CD4-positive, alpha-beta T cell treated with Interferon gamma for 1 hour (primary cell): ENCODE results near the gene STOM.

Source experiments
- DNase-seq: peaks from one replicate; pipeline ENCODE4 v3.0.0-alpha.2; 2020

Gene STOM

GRCh38 chr9:121344184-121344583, 25.9 kb downstream of the STOM start:
- DNase-seq, result no peak

- no peak for DNase-seq
Measured at GRCh38 chr9:121340676-121341392, 29.2 kb downstream of the STOM start.

DNA sequence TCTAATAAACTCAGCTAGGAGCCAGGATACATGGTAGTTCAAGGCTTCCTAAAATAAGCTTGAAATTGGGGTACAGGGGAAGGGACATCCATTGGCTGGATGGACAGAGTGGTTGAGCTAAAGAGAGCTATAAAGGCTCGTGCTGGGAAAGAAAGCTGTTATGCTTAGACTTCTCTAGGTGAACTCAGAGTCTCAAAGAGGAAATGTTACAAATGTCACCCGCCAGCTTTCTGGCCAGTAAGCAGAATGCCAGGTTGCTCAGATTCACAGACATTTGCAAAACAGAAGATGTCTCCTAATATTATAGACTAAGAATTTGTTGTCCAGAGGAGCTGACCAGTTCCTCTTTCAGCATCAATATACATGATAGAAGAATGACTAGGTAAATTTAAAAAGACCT, 30.6 kb downstream of the STOM start:
- no peak for DNase-seq

GRCh38 chr9:121336665-121337064, 33.4 kb downstream of the STOM start:
- DNase-seq, result no peak

DNA sequence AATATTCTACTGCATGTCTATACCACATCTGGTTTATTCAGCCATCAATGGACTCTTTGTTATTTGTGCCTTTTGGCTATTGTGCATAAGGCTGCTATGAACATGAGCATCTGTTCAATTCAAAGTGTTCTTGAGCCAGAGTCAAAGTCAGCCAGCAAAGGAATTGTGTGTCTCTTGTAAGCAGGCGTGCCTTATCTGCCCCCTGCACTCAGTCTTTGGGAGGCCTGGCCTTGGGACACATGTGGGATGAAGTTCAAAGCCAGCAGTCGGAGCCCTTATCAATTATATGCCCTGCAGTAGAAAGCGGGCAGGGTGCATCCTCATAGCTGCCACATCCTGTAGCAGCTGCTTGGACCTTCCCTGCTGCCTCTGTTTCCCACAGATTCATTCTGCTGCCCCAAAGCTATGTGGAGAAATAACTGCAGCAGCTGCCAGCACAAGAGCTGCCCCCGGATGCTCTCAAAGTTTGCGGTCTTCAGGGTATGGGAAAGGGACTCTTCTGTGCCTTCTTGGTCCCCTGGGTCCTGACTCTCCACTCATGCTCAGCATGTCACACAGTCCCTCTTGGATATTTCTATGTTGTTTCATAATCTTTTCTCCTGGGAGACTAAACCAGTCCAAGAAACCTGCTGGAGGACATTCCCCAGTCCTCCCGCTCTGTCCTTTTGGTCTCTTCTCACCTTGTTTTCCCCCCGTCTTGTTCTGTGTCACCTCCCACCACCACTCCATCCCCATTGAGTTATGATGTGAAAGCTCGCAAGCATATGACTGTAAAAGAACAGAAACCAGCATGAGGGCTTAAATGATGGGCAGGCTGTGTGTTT, 35.9 kb downstream of the STOM start:
- DNase-seq, result no peak

DNA sequence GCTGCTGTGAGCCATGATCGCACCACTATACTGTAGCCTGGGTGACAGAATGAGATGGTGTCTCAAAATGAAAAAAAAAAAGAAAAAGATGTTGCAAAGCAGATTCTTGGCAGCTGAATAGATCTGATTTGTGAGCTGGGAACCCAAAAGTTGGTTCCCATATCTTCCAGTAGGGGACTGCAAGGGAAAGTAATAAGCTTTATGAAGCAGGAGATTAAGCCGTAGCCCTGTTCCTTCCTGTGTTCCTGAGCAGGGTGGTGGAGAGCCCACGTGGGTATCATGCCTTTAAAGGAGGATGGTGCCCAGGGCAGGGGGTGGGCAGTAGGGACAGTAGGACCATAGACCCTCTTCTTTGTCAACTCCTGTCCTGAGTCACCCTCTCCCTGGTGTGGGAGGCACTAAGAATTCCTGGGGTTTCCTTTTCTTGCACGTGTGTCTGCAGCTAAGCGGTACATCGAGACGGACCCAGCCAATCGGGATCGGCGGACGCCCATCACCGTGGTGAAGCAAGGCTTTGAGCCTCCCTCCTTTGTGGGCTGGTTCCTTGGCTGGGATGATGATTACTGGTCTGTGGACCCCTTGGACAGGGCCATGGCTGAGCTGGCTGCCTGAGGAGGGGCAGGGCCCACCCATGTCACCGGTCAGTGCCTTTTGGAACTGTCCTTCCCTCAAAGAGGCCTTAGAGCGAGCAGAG, 37.9 kb downstream of the STOM start:
- DNase-seq, result no peak

DNA sequence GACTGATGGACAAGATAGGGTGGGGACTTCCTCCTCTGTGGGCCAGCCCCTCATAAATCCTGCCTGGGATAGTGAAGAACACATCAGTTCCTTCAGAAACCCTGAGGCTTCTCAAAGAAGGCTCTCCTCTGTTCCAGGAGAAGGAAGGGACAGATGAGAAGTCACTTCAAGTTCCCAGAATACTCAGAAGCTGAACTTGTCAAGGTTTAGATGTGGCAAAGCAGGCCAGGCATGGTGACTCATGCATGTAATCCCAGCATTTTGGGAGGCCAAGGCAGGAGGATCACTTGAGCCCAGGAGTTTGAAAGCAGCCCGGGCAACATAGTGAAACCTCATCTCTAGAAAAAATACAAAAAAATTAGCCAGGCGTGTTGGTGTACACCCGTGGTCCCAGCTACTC, 38.5 kb downstream of the STOM start:
- DNase-seq, result no peak

DNA sequence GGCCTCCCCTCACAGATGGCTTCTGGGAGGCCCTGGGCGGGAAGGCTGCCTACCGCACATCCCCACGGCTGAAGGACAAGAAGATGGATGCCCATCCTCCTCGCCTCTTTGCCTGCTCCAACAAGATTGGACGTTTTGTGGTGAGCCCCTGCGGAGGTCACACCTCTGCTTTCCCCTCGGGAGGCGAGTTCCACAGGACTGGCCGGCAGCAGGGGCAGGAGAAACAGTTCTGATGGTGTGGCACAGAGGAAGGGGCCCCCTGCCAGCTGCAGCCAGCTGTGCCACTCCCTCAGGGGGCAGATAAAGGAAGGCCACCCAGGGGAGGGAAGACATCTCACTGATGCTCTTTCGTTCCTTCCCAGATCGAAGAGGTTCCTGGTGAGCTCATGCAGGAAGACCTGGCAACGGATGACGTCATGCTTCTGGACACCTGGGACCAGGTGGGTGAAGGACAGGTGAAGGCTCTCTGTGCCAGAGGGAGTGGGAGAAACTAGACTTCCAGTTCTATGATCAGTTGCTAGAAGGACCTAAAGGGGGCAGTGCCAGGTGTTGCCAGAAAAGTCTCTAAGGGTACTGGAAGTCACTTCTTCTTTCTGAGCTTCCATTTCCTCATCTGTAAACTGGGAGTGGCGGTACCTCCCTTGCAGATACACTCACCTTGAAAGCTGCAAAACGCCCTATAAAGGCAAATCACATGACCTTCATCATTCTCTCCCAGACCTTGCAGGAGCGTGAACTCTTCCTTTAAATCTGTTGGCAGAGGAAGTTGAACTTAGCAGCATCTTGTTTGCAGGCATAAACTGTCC, 41.0 kb downstream of the STOM start:
- no peak for DNase-seq

DNA sequence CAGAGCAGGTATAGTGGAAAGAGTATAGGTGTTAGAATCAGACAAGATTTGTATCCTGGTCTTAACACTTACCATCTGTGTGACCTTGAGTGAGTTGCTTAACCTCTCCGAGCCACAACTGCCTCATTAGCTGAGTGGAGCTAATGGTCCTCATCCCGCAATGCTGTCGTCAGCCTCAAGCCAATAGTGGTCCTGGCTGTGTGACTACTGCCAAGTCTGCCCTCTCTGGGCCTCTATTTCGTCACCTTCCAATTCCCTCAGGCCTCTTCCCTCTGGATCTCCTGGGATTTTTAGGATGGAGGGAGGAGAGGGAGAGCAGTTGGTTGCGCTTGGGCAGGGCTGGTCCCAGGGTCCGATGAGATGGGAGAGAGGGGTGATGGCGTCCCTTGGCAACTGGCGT, 41.6 kb downstream of the STOM start:
- no peak for DNase-seq

DNA sequence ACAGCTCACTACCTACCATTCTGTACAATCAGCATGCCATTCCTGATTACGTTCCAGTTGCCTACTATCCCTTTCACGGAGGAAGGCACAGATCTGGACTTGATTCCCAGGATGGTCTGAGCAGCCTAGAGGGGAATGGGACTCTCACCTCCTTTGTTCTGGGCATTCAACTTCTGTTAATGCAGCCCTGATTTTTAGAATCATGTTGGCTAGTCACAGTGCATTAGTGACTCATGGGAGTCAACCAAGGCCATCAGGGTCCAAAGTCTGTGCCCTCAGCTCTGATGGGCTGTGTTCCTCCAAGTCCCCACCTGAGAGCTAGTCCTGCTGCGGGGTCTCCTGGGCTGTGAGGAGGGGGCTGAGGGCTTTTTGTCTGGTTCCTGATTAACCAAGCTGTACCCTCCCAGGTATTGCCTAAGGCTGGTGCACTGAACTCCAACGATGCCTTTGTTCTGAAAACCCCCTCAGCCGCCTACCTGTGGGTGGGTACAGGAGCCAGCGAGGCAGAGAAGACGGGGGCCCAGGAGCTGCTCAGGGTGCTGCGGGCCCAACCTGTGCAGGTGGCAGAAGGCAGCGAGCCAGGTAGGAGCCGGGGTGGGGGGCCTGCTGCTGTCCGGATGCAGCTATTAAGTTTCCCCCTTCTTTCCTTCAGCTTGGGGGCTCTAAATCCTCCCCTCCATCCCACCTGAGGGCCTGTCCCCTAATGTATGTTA, 43.0 kb downstream of the STOM start:
- no peak for DNase-seq

DNA sequence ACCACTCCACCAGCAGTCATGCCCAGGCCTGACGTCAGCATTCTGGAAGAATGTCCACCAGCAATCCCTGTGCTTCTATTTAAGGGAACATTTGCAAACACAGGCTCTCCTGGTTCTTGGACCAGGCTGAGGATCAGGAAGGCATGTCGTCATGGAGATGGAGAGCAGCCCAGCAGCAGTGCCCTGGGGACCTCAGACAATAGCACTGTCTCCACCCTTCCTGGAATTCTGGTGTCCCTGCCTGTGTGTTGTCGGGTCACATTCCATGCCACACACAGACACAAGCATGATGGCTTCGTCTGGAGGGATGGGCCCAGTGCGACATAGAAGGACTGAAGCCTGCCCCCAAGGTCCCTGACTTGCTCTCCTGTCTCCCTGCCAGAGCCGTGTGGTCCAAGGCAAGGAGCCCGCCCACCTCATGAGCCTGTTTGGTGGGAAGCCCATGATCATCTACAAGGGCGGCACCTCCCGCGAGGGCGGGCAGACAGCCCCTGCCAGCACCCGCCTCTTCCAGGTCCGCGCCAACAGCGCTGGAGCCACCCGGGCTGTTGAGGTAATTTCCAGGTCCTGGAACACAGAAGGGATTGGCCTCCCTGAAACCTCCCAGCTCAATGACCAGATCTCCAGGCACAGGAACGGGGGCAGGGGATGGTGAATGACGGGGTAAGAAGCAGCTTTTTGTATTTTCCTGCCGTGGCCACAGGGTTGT, 43.8 kb downstream of the STOM start:
- DNase-seq, result no peak

- DNase-seq, result no peak
Measured at GRCh38 chr9:121325387-121325786, 44.7 kb downstream of the STOM start.

DNA sequence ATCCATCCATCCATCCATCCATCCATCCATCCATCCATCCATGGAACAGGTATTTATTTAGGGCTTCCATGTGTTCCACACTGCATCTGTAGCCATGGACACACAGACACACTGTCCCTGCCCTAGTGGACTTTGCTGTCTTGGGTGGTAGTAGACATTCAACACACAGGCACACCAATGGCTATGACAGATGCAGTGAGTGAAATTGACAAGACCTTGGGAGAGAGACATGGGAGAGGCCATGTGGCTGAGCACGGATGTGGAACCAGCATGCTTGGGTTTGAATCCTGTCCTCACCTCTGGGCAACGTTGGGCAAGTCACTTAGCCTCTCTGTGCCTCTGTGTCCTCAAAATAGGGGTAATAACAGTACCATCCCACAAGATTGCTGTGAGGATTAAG, 45.3 kb downstream of the STOM start:
- no peak for DNase-seq

- DNase-seq, result no peak
Measured at GRCh38 chr9:121324316-121324715, 45.7 kb downstream of the STOM start.

GRCh38 chr9:121323449-121324151, 46.5 kb downstream of the STOM start:
- no peak for DNase-seq

DNA sequence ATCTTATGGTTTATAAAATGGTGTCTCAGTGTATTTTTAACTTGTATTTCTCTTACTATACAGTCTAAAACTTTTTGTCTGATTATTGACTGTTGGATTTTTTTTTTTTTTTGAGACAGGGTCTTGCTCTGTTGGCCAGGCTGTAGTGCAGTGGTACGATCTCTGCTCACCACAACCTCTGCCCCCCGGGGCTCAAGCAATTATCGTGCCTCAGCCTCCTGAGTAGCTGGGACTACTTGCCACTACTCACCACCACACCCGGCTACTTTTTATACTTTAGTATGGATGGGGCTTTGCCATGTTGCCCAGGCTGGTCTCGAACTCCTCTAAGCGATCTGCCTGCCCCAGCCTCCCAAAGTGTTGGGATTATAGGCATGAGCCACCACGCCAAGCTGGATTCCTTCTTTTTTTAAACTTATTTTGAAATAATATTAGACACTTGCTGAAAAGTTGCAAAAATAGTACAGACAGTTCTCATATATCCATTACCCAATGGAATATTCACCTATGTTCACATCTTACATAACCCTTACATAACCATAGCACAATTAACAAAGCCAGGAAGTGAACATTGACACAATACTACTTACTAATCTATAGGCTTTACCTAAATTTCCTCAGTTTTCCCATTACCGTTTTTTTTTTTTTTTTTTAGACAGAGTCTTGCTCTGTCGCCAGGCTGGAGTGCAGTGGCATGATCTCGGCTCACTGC, 47.2 kb downstream of the STOM start:
- DNase-seq, result no peak

DNA sequence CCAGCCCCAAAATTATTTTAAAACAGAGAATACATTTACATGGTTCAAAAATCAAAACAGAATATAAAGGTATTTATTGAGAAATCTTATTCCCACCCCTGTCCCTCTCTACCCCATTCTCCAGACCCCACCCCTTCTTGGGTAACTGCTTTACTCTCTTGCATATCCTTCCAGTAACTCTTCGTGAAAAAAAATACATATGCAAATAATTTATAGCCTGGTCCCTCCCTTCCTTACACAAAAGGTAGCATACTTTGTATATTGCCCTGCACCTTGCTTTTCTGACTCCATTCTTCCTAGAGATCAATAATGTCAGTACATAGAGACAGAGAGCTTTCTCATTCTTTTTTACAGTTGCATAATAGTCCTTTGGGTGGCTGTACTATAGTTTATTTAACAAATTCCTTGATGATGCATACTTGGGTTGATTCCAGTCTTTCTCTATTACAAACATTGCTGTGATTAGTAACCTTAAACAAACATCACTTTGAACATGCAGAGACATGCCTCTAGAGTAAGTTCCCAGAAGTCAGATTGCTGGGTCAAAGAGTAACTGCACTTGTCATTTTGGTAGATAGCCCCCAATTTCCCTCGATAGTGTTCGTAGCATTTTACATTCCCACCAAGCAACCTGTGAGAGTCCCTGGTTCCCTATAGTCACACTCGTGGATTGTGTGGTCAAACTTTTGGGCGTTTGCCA, 47.9 kb downstream of the STOM start:
- DNase-seq, result no peak

DNA sequence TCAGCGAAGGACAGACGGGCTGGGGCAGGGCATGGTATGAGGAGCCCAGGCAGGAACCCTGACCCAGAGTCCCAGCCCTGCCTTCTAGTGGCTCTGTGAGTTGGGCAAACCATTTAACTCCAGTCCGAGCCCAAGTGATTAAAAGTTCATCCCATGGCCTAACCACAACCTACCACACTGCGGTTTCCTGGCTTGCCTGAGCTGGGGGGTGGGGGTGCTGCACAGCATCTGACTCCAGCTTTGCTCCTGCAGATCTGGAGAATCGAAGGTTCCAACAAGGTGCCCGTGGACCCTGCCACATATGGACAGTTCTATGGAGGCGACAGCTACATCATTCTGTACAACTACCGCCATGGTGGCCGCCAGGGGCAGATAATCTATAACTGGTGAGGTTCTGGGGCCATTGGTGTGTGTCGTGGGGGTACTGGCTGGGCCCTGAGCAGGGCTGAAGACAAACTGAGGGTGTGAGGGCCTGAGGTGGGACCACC, 49.0 kb downstream of the STOM start:
- DNase-seq, result no peak

DNA sequence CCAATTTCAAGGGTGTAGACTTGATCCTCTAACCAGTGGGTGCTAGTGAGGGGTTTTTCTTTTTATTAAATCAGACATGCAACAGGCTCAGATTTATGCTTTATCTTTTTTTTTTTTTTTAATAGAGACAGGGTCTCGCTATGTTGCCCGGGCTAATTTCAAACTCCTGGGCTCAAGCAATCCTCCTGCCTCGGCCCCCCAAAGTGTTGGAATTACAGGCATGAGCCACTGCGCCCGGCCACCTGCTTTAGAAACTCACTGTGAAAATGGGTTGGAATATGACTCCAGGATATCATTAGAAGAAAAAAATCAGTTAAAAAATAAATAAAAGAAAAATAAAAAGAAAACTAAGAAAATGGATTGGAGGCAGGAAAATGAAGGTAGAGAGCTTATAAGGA, 50.7 kb downstream of the STOM start:
- no peak for DNase-seq
